H1 (cell line): Measurements from ENCODE around the gene PLPPR1. TPM values are rescaled to one million over a fixed set of nuclear protein-coding genes. Genes with fewer than 3 reads are reported as not detected.

Experiments
- NRF1 ChIP-seq: IDR thresholded peaks from 2 replicates; pipeline ENCODE4 v1.6.1; 2011; ENCODE audit warnings: mild to moderate bottlenecking, low read depth, low read length, improper control_type of control experiment
- RAD21 ChIP-seq, 2 experiments: IDR thresholded peaks in 1 of 2; conservative IDR thresholded peaks in 1 of 2; 2 replicates each; pipeline ENCODE4 v1.6.1; 2011; ENCODE audit warnings: low read depth in 2 of 2, low read length in 2 of 2, improper control_type of control experiment in 1 of 2, inconsistent platforms in 1 of 2, mild to moderate bottlenecking in 1 of 2, moderate library complexity in 1 of 2
- RXRA ChIP-seq: IDR thresholded peaks from 2 replicates; pipeline ENCODE4 v1.6.1; 2011; ENCODE audit warnings: low read depth, mild to moderate bottlenecking, low read length, moderate library complexity; ENCODE audit not compliant: insufficient read depth
- TEAD4 ChIP-seq: IDR thresholded peaks from 2 replicates; pipeline ENCODE4 v1.6.1; 2012; ENCODE audit warnings: low read depth, low read length, inconsistent platforms, mixed read lengths
- polyA plus RNA-seq, 7 experiments: library from polyadenylated mRNA; depleted of rRNA in 3 of 7; stranded (reverse) in 5 of 7; unstranded in 2 of 7; fragments of >200 nt in 5 of 7; fragments of 200-250 nt in 2 of 7; gene quantifications; 1 replicate in 5 of 7; 2 replicates in 1 of 7; 4 replicates in 1 of 7; pipeline versions ENCODE4 v1.2.1 to v1.2.3, GENCODE V29; 2011 to 2013; ENCODE audit warnings: missing spikeins in 2 of 7, mixed read lengths in 2 of 7
- total RNA-seq: library from RNA; stranded (reverse); fragmentation: NEBNext Ultra II Directional; extraction: Animal tissue kit (Norgen Biotek cat#: 25700); gene quantifications from 2 replicates; pipeline ENCODE4 v1.2.1, GENCODE V29; 2021

The PLPPR1 gene
- total and polyA plus RNA-seq, 2 of the 8 experiments (the other 6 are each of a cell fraction or from before 2014, with no cell fraction given), result 1.4 to 1.8 TPM

GRCh38 chr9:101342595-101342994 is 314.1 kb downstream of the PLPPR1 start (continued):
- no peak for TF ChIP-seq RXRA
- TF ChIP-seq RAD21 (IDR thresholded peaks at IDR 0.05 in 1 of 2, conservative IDR thresholded peaks at IDR 0.05 in 1 of 2; ENCODE audit: low read depth in 2 of 2, low read length in 2 of 2), result no peak
- no peak for TF ChIP-seq TEAD4
- no peak for TF ChIP-seq NRF1
